ENCODE results near the gene CDK5RAP3. TPM values are rescaled to one million over a fixed set of nuclear protein-coding genes. Genes with fewer than 3 reads are reported as not detected.
A peak's percentile ranks its signal among the peaks of the same experiment; 100 is the strongest.

The CDK5RAP3 gene
- total RNA-seq, 1 experiment from 2014 or later = 128 TPM

DNA sequence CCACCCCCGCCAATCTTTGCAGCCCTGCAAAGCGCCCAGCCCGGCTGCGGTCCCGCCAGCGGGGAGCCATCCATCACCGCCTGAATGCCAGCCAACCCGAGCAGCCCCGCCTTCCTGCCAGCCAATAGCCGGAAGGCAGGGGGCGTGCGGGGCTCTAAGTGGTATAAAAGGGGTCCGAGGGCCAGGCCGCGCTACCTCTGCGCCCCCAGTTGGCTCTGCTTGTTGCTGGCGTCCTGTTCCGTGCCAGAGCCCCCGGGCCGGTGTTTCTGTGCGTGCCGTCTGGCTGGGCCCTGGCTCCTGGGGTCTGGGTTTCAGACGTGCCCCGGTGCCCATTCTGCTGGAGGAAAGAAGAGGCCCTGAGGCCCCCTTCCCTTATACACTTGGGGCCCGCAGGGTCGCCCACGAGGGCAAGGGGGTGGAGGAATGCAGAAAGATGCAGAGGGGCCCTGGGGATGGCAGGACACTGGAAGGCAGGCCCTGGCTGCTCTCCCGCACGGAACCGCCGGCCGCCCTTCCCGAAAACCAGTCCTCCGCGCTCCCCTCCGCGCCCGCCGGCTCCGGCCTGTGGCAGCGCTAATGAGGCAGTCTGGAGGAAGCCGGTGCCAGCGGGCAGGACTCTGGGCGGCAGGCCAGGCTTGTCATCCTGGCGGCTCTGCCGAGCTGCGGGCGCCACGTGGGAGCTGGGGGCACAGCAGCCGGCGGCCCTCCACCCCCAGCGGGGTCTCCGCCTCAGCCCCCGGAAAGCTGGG, 52.7 kb downstream of the CDK5RAP3 start (continued):
- no peak for TF ChIP-seq NFATC4 (CRISPR knock-in tag; IDR thresholded peaks at IDR 0.05)
- TF ChIP-seq GABPB1 (CRISPR knock-in tag; IDR thresholded peaks at IDR 0.05) = no peak
- TF ChIP-seq RORB (CRISPR knock-in tag; IDR thresholded peaks at IDR 0.05) = no peak
- no peak for TF ChIP-seq JUN (CRISPR knock-in tag; IDR thresholded peaks at IDR 0.05)
- TF ChIP-seq EMX1 (CRISPR knock-in tag; IDR thresholded peaks at IDR 0.05) = no peak
- 0 out of 2 replicates have a peak, but pooled peaks have one; percentile 52 for TF ChIP-seq TP53 (CRISPR knock-in tag; IDR thresholded peaks at IDR 0.05)
- TF ChIP-seq, protein P1, sequence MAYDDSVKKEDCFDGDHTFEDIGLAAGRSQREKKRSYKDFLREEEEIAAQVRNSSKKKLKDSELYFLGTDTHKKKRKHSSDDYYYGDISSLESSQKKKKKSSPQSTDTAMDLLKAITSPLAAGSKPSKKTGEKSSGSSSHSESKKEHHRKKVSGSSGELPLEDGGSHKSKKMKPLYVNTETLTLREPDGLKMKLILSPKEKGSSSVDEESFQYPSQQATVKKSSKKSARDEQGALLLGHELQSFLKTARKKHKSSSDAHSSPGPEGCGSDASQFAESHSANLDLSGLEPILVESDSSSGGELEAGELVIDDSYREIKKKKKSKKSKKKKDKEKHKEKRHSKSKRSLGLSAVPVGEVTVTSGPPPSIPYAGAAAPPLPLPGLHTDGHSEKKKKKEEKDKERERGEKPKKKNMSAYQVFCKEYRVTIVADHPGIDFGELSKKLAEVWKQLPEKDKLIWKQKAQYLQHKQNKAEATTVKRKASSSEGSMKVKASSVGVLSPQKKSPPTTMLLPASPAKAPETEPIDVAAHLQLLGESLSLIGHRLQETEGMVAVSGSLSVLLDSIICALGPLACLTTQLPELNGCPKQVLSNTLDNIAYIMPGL (CRISPR knock-in tag; IDR thresholded peaks at IDR 0.05) = peak; percentile 54; the same call in 1 of the 2 replicates
- TF ChIP-seq, protein P2, sequence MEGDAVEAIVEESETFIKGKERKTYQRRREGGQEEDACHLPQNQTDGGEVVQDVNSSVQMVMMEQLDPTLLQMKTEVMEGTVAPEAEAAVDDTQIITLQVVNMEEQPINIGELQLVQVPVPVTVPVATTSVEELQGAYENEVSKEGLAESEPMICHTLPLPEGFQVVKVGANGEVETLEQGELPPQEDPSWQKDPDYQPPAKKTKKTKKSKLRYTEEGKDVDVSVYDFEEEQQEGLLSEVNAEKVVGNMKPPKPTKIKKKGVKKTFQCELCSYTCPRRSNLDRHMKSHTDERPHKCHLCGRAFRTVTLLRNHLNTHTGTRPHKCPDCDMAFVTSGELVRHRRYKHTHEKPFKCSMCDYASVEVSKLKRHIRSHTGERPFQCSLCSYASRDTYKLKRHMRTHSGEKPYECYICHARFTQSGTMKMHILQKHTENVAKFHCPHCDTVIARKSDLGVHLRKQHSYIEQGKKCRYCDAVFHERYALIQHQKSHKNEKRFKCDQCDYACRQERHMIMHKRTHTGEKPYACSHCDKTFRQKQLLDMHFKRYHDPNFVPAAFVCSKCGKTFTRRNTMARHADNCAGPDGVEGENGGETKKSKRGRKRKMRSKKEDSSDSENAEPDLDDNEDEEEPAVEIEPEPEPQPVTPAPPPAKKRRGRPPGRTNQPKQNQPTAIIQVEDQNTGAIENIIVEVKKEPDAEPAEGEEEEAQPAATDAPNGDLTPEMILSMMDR (IDR thresholded peaks at IDR 0.05) = no peak; the same call in 1 of the 2 replicates
- no peak; the same call in 1 of the 2 replicates for TF ChIP-seq FOXK1 (CRISPR knock-in tag; IDR thresholded peaks at IDR 0.05)
- TF ChIP-seq ZNF263 (CRISPR knock-in tag; IDR thresholded peaks at IDR 0.05; ENCODE audit: low read depth) = no peak
- no peak for TF ChIP-seq ZNF671 (CRISPR knock-in tag; IDR thresholded peaks at IDR 0.05)
- 0 out of 2 replicates have a peak, but pooled peaks have one; percentile 71 for TF ChIP-seq ZNF138 (CRISPR knock-in tag; conservative IDR thresholded peaks at IDR 0.05)
- TF ChIP-seq TEAD4 (CRISPR knock-in tag; IDR thresholded peaks at IDR 0.05) = no peak
- TF ChIP-seq, protein P3, sequence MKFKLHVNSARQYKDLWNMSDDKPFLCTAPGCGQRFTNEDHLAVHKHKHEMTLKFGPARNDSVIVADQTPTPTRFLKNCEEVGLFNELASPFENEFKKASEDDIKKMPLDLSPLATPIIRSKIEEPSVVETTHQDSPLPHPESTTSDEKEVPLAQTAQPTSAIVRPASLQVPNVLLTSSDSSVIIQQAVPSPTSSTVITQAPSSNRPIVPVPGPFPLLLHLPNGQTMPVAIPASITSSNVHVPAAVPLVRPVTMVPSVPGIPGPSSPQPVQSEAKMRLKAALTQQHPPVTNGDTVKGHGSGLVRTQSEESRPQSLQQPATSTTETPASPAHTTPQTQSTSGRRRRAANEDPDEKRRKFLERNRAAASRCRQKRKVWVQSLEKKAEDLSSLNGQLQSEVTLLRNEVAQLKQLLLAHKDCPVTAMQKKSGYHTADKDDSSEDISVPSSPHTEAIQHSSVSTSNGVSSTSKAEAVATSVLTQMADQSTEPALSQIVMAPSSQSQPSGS (CRISPR knock-in tag; IDR thresholded peaks at IDR 0.05; ENCODE audit: borderline replicate concordance, low read depth) = no peak
- TF ChIP-seq, protein P4, sequence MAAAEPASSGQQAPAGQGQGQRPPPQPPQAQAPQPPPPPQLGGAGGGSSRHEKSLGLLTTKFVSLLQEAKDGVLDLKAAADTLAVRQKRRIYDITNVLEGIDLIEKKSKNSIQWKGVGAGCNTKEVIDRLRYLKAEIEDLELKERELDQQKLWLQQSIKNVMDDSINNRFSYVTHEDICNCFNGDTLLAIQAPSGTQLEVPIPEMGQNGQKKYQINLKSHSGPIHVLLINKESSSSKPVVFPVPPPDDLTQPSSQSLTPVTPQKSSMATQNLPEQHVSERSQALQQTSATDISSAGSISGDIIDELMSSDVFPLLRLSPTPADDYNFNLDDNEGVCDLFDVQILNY (CRISPR knock-in tag; IDR thresholded peaks at IDR 0.05) = no peak
- TF ChIP-seq ESRRA (CRISPR knock-in tag; IDR thresholded peaks at IDR 0.05; ENCODE audit: borderline replicate concordance) = no peak
- TF ChIP-seq, protein P5, sequence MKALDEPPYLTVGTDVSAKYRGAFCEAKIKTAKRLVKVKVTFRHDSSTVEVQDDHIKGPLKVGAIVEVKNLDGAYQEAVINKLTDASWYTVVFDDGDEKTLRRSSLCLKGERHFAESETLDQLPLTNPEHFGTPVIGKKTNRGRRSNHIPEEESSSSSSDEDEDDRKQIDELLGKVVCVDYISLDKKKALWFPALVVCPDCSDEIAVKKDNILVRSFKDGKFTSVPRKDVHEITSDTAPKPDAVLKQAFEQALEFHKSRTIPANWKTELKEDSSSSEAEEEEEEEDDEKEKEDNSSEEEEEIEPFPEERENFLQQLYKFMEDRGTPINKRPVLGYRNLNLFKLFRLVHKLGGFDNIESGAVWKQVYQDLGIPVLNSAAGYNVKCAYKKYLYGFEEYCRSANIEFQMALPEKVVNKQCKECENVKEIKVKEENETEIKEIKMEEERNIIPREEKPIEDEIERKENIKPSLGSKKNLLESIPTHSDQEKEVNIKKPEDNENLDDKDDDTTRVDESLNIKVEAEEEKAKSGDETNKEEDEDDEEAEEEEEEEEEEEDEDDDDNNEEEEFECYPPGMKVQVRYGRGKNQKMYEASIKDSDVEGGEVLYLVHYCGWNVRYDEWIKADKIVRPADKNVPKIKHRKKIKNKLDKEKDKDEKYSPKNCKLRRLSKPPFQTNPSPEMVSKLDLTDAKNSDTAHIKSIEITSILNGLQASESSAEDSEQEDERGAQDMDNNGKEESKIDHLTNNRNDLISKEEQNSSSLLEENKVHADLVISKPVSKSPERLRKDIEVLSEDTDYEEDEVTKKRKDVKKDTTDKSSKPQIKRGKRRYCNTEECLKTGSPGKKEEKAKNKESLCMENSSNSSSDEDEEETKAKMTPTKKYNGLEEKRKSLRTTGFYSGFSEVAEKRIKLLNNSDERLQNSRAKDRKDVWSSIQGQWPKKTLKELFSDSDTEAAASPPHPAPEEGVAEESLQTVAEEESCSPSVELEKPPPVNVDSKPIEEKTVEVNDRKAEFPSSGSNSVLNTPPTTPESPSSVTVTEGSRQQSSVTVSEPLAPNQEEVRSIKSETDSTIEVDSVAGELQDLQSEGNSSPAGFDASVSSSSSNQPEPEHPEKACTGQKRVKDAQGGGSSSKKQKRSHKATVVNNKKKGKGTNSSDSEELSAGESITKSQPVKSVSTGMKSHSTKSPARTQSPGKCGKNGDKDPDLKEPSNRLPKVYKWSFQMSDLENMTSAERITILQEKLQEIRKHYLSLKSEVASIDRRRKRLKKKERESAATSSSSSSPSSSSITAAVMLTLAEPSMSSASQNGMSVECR (CRISPR knock-in tag; IDR thresholded peaks at IDR 0.05; ENCODE audit: borderline replicate concordance) = no peak
- TF ChIP-seq, protein P6, sequence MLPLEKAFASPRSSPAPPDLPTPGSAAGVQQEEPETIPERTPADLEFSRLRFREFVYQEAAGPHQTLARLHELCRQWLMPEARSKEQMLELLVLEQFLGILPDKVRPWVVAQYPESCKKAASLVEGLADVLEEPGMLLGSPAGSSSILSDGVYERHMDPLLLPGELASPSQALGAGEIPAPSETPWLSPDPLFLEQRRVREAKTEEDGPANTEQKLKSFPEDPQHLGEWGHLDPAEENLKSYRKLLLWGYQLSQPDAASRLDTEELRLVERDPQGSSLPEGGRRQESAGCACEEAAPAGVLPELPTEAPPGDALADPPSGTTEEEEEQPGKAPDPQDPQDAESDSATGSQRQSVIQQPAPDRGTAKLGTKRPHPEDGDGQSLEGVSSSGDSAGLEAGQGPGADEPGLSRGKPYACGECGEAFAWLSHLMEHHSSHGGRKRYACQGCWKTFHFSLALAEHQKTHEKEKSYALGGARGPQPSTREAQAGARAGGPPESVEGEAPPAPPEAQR (CRISPR knock-in tag; IDR thresholded peaks at IDR 0.05) = no peak
- no peak for TF ChIP-seq NR1H2 (CRISPR knock-in tag; IDR thresholded peaks at IDR 0.05)
- TF ChIP-seq CREB1 (CRISPR knock-in tag; IDR thresholded peaks at IDR 0.05) = no peak
- TF ChIP-seq ZNF232 (CRISPR knock-in tag; IDR thresholded peaks at IDR 0.05) = no peak
- TF ChIP-seq NR2C2 (CRISPR knock-in tag; IDR thresholded peaks at IDR 0.05) = no peak
- TF ChIP-seq, protein P7, sequence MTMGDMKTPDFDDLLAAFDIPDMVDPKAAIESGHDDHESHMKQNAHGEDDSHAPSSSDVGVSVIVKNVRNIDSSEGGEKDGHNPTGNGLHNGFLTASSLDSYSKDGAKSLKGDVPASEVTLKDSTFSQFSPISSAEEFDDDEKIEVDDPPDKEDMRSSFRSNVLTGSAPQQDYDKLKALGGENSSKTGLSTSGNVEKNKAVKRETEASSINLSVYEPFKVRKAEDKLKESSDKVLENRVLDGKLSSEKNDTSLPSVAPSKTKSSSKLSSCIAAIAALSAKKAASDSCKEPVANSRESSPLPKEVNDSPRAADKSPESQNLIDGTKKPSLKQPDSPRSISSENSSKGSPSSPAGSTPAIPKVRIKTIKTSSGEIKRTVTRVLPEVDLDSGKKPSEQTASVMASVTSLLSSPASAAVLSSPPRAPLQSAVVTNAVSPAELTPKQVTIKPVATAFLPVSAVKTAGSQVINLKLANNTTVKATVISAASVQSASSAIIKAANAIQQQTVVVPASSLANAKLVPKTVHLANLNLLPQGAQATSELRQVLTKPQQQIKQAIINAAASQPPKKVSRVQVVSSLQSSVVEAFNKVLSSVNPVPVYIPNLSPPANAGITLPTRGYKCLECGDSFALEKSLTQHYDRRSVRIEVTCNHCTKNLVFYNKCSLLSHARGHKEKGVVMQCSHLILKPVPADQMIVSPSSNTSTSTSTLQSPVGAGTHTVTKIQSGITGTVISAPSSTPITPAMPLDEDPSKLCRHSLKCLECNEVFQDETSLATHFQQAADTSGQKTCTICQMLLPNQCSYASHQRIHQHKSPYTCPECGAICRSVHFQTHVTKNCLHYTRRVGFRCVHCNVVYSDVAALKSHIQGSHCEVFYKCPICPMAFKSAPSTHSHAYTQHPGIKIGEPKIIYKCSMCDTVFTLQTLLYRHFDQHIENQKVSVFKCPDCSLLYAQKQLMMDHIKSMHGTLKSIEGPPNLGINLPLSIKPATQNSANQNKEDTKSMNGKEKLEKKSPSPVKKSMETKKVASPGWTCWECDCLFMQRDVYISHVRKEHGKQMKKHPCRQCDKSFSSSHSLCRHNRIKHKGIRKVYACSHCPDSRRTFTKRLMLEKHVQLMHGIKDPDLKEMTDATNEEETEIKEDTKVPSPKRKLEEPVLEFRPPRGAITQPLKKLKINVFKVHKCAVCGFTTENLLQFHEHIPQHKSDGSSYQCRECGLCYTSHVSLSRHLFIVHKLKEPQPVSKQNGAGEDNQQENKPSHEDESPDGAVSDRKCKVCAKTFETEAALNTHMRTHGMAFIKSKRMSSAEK (CRISPR knock-in tag; IDR thresholded peaks at IDR 0.05; ENCODE audit: borderline replicate concordance) = no peak
- no peak for TF ChIP-seq RELA (CRISPR knock-in tag; IDR thresholded peaks at IDR 0.05; ENCODE audit: borderline replicate concordance)

All from WTC11 (cell line).